KG1 (cell line): ENCODE results near the gene NTRK3.

ENCODE experiments used
- DNase-seq: peaks from one replicate; lab custom pipeline; 2025; lab: John Stamatoyannopoulos, UW

The NTRK3 gene

DNA sequence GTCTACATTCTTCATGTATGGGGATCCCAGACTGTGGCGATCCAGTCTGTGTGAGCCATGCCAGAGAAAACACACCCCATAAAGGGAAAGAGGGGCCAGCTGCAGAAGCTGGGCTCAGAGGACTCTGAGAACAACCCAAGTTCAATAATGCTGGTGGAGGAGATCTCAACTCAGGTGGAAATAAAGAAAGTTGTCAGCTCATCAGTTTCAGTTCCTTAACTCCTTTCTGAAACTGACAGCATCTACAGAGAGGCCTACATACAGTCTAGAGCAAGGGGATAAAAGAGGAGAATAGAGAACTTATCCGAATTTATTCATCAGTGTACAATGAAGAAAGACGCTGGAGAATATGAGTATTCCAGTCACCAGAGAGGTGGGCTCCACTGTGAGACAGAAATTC lies 77.0 kb downstream of the NTRK3 start:
- no peak for DNase-seq

DNA sequence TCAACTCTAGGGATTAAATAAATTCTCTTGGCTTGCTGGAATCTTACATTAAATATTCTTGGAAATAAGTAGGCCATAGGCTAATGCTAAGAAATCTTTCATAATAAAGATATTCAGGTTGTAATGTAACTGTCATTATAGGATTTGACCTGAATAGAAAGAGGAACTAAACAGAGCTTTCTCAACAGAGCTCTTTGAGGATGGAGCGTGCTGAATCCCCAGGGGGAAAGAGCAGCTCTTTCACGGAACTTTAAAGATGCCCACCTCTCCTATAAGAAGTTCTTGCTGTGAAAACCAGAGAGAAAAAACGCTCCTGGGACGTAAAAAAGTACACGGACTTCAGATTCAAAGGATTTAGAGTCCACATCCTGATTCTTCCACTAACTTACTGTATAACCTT lies 77.9 kb downstream of the NTRK3 start:
- no peak for DNase-seq

DNA sequence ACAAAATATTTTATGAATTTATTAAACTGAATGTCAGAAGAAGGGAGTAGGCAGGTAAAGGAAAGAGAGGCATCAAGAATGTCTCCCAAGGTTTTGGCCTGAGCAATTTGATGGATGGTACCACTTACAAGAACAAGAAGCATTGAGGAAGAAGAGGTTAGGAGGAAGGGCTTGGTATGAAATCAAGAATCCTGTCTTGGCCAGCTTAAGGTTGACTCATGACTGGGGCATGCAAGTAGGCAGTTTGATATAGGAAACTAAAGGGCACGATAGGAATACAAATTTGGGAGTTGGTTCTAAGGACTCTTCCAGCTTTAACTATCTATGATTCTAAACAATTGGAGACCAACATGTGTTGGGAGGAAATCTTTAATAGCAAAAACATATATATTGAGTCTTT lies 79.1 kb downstream of the NTRK3 start:
- no peak for DNase-seq

DNA sequence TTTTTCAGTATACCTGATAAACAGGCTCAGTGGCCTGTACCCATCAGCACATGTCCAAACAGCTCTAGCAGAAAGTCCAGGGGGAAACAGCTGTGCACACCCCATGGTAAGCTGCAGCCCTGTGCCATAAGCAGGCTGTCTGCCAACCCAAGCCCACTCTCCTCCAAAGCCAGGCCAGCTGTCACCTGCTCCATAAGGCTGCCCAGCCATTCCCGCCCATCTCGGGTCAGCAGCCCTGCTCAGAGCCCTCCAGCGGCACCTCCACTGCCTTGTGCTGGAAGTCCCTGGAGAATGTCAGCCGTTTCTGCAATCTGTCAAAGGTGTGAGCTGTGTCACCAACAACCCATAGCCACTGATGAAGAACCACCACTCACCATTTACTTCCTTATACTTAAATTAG lies 82.0 kb downstream of the NTRK3 start:
- no peak for DNase-seq

DNA sequence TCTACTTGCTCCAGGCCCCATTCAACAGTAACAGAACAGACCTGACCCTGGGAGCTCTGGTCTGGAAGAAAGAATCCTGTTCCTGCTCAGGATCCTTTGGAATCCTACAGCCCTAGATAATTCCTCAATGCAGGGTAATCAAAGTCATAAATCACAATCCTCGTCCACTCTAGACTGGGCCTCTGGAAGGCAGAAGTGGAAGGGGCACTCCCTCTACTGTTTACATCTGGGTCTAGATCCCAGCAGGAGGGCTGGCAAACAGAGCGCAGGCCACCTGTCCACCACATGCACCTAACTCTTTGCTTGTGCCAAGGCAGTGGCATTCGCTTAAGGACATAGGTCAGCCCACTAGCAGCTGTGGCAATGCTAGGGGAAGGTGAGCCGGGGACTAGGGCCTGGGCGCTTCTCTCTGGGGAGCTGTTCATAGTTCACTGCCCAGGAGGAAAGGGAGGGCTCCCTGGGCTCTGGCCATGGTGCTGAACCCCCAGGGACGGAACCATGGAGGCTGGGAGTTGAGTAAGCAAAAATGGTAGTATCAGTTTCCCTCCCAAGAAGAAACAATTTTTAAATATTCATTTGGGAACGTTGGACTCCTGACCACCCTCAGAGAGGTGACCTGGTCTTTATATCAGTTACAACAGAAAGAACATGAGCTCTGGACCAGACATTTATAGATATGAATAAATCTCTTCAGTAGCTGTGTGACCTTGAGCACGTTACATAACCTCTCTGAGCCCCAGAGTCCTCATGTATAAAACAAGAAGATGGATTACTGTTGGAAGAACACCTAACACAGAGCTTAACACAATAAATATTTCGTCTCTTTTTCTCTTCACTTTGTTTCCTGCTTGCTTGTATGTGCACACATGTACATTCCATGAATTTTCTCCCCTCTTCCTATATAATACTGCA lies 90.2 kb downstream of the NTRK3 start:
- DNase-seq, result no peak

DNA sequence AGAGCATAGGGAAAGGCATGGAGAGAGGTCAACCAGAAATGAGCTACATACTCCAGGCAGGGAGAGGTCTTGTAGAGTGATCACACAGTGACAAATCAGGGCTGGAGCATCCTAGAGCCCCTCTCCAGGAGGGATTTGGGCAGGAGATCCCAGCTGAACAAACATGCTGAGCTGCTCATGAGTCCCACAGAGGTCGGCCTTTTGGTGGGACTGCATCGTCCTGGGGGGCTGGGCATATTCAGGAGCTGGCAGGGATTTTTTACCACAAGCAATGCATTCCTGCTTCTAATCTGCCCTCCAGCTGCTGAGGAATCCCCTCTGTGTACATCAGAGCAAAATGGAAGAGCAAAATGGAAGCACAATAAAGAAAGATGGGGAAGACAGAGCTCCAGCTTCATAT lies 94.9 kb downstream of the NTRK3 start:
- DNase-seq, result no peak

DNA sequence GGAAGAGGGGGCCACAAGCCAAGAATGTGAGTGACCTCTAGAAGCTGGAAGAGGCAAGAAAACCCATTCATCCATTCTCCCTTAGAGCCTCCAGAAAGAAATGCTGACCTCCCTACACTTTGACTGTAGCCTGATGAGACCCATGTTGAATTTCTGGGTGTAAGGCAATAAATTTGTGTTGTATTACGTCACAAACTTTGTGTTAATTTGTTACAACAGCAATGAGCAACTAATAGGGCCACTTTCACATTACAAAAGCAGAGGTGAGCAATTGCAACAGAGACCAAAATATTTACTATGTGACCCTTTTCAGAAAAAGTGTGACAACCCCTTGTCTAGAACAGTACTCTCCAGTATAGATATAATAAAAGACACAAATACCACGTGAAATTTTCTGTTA lies 101.2 kb downstream of the NTRK3 start:
- no peak for DNase-seq

DNA sequence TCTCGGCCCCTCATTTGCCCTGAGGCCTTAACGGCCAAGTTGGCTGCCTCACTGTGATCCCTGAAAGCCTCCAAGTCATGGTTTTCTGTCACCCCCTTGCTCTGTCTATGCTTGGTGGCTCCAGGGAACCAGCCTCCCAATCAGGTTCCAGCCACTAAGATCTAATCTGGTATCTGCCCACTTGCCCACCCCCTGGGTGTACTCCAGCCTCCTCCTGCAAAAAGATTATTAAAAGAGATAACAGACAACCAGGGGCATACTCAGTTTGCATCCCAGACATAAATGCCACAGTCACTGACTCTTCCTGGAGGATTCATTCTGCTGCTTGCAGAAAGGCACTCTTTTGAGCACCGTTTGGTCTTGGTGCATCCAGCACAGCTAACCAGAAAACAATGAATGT lies 103.9 kb downstream of the NTRK3 start:
- no peak for DNase-seq

DNA sequence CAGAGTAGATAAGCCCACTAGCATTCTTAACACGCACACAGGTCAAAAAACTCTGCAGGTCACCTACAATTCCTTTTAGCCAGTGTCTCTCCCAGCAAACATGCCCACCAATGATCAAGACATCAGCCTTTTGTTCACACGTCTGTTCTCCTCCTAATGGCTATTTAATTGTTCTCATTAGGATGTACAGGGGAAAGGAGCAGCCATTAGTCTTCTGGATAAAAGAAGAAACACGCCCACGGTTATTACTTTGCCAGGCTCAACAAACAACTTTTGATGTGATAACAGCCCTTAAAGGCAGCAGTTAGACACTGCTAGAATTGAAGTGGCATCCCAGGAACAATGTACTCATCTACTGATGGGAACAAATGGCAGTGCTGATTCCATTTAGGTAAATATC lies 108.8 kb downstream of the NTRK3 start:
- DNase-seq, result no peak

DNA sequence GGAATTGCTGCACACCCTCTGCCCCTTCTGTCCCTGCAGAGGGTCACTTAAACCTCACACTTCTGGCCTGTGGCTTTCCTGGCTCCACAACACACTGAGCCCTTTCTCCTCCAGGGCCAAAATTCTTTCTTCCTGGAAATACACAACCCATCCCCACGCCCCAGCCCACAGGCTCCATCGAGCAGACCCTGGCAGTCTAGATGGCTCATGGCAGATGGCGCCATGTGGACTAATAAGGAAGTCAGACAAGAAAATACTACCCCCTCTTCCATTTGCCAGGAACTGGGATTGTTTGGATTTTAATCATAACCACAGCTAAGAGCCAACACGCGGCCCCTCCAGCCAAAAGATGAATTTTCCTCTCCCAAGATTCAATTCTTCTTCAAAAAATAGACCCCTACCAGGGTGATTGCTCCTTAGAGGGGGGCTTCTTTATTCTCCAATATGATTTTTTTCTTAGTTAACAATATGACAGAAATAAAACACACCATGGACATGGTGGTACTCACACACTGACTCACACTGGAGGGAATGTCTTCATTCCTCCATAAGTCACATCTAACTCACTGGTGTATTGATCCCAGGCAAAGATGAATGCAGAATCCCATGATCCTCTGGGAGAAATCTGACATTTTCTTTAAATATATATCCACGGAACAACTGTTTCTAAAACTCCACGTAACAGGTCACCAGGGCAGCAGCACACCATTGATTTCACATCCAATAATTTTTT lies 111.5 kb downstream of the NTRK3 start:
- no peak for DNase-seq

DNA sequence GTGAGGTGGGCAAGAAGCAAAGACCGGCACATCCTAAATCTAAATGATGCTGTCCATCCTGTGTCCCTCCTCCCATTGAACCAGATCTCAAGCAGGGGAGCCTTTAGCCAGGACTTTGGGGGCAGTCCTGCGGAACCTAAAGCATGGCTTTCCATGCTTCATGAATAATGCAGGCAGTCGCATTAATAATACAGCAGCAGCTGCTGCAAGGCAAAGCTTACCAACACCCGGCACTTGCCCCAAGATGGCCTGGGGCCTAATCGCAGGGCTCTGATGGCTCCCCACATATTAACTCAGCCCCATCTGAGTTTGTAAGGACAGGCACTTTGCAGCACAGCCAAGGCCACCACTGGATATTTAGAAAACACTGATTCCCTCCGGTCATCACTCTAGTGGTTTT lies 114.4 kb downstream of the NTRK3 start:
- no peak for DNase-seq

DNA sequence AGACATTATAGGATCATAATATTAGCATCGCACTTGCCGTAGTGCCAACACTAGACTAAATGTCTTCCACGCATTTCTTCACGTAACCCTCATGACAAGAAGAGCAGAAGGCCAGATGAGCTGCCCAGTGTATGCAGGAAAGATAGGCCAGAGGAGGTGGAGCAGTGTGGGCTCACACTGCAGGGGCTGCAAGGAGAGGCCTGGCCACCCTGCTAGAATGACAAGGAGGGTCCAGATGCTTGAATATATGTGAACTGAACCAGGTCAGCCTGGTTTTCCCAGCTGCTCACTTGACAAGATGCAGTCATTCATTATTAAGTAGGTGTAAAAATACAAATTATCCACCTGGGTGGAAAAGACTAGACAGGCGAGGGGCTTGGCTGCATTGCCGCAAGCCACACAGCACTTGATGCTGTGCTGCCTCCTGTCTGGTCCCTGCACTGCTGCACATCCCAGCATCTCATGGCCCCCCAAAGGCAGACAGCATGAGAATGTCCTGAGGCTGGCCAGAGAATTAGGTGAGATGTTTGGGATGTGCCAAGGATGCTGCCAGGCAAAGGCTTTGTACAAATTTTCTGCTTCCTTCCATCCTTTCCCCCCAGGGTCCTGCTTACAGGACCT lies 115.2 kb downstream of the NTRK3 start:
- no peak for DNase-seq

DNA sequence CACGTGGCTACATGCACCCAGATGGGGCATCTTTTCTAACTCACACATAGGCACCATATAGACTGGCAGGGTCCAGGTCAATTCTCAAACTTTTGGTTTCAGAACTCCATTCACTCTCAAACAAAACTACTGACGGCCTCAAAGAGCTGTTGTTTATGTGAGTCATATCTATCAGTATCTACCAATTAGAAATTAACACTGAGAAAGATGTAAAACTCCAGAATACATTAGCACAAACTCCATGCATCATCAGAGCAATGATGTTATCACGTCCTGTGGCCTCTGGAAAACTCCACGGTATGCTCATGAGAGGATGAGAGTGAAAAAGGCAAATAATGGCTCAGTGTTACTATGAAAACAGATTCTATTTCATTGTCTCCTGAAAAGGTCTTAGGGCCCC lies 116.1 kb downstream of the NTRK3 start:
- DNase-seq, result no peak

DNA sequence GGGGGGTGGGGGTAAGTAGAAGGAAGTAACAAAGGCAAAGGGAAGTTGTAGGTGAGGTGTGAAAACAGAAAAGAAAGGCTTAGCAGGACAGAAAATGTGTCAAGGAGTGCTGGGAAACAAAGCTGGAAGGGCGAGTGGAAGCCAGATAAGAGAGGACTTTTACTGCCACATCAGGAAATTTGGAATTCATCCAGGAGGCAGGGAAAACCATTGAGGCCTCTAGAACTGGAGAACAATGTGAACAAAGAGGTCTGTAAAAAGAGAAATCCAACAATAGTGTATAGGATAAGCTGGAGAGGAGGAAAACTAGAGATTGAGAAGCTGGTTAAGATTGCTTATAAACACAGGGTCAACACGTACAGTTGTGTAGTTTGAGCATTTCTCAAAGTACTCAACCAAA lies 116.6 kb downstream of the NTRK3 start:
- DNase-seq, result no peak

DNA sequence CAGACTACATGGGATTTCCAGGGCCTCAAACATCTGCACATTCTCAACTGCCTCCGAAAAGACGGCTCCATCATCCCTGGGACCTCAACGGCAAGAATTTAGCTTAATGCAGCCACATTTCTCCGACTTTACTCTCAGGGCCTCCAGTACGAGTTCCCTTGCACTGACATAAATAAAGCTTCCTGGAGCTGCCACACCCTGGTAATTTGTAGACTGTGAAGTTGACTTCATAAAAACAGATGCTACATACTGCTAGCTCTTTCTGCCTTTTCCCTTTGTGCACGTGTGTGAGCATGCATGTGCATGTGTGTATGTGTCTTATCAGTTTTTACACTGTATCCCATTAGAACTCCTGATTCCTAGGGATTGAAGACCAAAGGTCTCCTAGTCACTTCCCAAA lies 122.7 kb downstream of the NTRK3 start:
- DNase-seq, result no peak

DNA sequence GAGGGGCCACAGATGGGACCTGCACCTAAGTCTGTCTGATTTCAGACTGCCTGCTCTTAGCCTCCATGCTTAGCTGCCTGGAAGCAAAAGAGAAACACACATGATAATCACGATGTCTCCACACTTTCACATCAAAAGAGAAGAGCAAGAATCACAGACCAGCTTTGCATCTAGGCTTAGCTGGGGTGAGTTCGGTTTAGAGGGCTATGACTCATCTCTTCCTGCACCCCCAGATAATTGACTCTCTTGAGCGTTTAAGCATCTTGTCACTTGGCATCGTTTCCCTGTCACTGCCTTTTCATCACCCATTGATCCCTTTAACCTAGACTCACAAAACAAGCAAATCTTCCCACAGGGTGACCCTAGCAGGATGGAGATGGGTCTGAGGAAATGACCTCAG lies 124.0 kb downstream of the NTRK3 start:
- no peak for DNase-seq

DNA sequence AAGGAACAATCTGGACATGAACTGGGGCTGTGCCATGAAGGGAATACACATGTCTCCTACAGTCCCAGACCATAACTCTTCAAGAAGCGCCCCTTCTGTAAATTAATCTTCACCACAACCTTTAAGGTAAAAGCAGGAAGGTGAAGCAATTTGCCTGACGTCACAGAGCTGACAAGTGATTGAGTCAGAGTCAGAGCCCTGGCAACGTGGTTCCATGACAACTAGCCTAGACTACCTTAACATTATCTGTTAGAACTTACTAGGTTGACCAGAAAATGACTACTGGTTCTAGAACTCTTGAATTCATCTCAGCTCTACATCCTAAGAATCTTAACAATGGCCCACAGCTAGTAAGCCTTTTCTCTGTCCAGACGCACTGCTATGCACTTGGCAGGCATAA lies 124.6 kb downstream of the NTRK3 start:
- DNase-seq, result no peak

DNA sequence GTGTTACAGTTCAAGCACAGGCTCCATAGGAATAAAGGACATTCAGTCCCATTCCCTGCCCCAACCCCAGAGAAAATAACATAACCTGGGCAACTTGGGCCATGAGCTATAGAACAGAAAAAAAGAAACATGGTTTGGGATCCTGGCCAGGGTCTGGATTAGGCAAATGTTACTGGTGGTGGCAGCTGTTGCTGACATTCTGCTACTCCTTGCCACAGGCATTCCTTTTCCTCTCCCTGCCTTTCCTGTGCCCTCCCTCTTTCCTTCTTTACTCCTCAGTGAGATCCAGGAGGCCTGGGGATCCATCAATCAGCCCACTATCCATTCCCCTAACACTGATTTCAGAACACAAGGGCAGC lies 129.1 kb downstream of the NTRK3 start:
- no peak for DNase-seq

DNA sequence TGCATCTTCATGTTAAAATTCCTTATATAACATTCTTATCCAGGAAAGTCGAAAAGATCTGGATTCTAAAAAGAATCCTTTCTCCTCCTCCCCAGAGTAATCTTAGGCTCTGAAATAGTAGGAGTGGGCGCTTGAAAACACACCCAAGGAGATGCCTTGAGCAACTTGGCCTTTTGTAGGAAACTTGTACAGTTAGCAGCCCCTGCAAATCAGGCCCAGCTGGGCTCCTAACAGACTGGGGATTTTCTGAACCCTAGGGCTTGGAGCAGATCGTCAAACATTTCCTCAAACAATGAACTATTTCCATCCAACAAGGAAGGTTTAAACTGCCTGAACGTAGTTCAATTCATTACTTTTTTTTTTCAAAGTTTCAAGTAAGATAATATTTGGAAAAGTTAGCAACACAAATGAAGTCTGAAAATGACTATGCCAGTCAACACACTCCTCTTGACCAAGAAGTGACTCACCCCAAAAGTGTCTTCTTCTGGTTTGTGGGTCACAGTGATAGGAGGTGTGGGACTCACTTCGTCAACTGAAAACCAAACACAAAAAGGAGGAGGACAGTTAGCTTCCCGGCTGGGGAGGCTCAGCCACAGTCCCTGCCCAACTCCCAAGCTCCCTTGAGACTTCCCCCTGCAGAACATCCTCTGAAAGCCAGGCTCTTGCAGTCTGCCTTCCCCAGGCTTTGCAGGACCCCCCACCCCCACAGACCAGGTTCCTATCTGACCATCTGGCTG lies 129.7 kb downstream of the NTRK3 start:
- DNase-seq, result no peak

DNA sequence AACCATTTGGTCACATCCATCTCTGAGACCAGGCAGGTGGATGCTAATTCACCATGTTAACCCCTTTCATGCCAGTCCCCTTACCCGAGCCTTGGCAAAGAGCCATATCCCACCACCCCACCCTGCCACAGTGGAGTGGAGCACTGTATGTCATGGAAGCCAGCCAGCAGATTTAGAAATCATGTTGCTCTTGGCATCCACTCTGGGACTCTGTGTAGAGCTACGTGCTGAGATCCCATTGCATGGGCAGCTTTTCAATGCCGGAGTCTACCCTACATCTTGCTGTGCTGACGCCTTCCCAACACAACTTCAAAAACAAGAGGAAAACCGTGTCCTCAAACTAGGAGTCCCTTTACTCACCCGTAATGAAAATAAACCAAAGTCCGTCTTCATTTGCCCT lies 131.0 kb downstream of the NTRK3 start:
- no peak for DNase-seq

DNA sequence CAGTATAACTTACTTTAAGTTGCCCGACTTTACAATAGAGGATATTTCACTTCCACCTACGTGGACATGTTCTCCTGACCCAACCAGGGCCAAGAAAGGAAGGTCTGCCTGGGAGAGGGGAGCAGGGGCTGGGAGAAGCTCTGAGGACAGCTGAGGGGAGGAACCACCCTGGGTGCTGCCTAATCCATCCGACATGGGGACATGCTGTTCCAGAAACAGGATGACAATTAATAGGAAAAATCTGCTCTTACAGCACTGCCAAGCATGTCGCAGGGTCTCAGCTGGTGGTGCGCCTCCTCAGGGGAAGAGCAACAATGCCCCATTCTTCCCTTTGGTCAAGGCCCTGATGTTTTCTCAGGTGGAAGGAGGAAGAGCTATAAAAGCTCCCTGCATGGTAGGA lies 132.3 kb downstream of the NTRK3 start:
- DNase-seq, result no peak

DNA sequence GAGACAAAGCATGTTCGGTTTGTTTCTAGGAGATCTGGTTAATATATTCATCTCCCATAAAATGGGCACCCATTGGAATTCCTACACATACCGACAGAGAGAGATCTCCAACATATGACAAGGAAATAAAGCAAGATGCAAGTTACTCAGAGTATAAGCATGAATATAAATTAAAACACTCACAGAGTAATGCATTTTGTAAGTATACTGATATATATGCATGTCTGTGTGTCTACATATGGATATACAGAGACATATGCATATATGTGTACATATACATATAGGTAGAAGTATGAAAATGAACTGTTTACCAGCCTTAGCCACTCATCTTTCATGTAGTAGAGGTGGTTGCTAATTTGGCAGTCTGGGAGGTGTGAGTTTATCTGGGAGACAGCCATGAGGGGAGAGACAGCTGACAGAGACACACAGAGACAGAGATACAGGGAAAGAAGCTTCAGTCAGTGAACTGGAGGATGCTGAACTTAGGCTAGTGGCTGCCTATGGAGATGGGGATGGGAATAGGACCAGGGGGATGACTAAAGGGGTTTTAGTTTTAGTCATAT lies 134.5 kb downstream of the NTRK3 start:
- DNase-seq, result no peak
